Inflammatory macrophage (primary cell): ENCODE data around the gene SHROOM2.

Source experiments
- DNase-seq, 2 donors: peaks; one replicate each; pipeline ENCODE4 v3.0.0-alpha.2; 2020 to 2022

SHROOM2 gene

DNA sequence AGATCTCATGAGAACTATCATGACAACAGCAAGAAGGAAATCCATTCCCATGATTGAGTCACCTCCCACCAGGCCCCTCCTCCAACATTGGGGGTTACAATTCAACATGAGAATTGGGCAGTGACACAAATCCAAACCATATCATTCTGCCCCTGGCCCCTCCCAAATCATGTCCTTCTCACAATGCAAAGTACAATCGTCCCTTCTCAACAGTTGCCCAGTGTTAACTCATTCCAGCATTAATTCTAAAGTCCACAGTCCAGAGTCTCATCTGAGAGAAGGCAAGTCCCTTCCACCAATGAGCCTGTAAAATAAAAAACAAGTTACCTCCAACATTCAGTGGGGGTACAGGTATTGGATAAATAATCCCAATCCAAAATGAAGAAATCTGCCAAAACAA, 166.1 kb downstream of the SHROOM2 start:
- DNase-seq: no peak

- DNase-seq: no peak
Measured at GRCh38 chrX:9953396-9953795, 167.2 kb downstream of the SHROOM2 start.

- no peak for DNase-seq
Measured at GRCh38 chrX:9955506-9955905, 169.3 kb downstream of the SHROOM2 start.

- DNase-seq: no peak
Measured at GRCh38 chrX:9957743-9958142, 171.5 kb downstream of the SHROOM2 start.

GRCh38 chrX:9958183-9958582, 172.0 kb downstream of the SHROOM2 start:
- DNase-seq: no peak

DNA sequence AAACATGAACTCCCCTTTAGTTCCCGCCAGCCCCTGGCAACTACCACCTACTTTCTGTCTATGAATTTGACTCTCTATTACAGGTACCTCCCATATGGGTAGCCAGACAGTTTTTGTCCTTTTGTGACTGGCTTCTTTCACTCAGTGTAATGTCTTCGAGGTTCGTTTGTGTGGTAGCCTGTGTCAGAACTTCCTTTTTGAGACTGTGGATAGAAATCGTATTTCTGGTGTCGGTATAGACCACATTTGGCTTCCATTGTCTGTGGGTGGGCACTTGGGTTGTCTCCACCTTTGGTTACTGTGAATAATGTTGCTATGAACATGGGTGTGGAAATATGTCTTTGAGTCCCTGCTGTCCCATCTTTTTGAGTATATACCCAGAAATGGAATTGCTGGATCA, 175.5 kb downstream of the SHROOM2 start:
- no peak for DNase-seq

- no peak for DNase-seq
Measured at GRCh38 chrX:9966775-9967408, 180.7 kb downstream of the SHROOM2 start, which contains the start of gene CLDN34. CLDN34 (plus strand) TSS chrX:9967358; CDS start chrX:9967358, 0 bp downstream.

GRCh38 chrX:9977635-9978034, 191.4 kb downstream of the SHROOM2 start:
- no peak for DNase-seq

DNA sequence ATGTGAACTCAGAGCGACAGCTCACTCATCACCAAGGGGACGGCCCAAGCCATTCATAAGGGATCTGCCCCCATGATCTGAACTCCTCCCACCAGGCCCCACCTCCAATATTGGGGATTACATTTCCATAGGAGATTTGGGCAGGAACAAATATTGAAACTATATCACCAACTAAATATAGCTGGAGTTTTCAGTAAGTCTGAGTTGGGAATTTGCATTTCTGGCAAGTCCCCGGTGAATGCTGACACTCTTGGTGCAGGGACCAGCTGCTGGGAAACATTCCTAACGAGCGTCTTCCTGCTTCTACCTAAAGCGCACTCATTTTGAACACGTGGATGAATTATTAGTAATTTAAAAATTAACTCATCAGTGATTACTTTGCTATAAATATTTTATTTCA, 194.2 kb downstream of the SHROOM2 start:
- DNase-seq: no peak

DNA sequence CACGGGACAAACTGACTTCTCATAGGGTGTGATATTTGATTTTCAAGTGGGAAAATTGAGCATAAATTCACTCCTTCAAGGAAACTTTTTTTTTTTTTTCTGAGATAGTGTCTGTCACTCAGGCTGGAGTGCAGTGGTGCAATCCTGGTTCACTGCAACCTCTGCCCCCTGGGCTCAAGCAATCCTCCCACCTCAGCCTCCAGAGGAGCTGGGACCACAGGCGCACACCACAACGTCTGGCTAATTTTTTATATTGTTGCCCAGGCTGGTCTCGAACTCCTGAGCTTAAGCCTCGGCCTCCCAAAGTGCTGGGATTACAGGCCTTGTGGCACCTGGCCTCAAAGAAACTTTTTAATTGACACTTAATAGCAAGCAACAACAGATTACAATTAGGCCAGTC, 194.7 kb downstream of the SHROOM2 start:
- peak; percentile 15 to 47 for DNase-seq

DNA sequence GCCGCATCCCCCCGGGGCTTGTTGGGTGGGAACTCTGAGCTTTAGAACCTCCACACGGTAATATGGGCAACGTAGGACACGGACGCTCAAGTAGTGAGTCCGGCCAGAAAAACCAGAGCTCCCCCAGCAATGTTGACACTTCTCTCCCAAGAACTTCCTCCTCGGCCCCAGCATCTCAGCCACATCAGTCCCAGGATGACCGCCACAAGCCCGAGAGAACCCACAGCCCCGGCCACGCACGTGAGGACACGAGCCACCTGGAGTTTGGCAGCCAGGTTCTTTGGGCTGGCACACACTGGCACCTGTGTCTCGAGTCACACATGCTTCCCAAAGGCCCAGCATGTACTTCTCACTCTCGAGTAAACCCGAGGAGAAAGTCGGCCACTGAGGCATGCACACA, 197.2 kb downstream of the SHROOM2 start:
- DNase-seq: peak in 1 of 2 donors; percentile 45

DNA sequence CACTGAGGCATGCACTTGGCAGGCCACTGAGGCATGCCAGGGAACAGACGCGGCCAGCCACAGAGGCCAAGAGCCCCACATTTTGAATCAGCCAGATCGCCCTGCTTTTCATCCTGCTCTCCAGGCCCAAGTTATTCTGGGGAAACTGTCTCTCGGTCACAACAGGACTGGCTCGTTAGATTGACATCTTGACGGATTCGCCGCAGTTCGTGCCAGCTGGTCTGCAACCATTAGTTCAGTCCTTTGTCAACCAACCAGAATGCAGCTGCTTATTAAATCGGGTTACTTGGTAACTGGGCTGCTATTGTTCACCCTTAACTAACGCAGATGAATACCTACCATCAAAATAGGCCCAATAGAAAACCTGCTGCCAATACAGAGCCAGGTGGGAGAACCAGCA, 197.6 kb downstream of the SHROOM2 start:
- no peak for DNase-seq

- peak in 1 of 2 donors; percentile 18 for DNase-seq
Measured at GRCh38 chrX:9988762-9989161, 202.5 kb downstream of the SHROOM2 start.

DNA sequence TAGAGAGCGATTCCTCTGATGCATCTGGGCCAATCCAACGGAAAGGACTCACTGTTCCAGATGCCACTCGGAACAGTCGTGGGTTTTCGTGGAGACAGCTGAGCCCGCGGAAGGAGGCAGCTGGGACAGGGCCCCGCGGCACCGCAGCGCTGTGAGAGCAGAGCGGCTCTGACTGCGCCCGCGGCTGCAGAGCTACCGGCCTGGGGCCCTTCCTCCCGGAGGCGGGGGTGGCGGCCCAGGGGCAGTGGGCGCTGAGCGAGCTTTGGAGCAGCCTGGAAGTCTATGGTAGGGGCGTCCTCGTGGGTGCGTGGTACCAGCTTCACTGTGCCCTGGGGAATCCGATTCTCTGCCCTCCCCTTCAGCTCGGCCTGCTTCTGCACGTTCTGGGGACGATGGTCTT, 205.8 kb downstream of the SHROOM2 start:
- no peak for DNase-seq

- DNase-seq: no peak
Measured at GRCh38 chrX:9992724-9993123, 206.5 kb downstream of the SHROOM2 start.

- peak; percentile 54 to 67 for DNase-seq
Measured at GRCh38 chrX:9995855-9996339, 209.7 kb downstream of the SHROOM2 start.

DNA sequence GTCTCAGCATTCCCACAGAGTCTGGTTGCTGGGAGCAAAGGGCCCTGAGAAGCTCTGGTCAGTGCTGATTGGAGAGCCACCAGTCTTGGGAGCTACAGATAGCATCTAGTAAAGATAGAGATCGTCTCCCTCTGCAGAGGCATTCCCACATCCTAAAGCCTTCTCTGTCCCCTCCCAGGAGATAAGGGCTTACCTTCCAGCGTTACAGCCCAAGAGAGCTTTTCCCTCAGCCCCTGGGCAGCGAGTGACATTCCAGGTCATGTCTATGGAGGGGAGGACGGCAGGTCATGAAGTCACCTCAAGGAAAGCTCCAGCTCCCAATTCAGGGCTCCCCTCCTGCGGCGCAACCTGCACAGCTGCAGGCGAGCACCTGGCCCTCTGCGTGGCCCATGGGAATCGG, 210.8 kb downstream of the SHROOM2 start:
- no peak for DNase-seq

DNA sequence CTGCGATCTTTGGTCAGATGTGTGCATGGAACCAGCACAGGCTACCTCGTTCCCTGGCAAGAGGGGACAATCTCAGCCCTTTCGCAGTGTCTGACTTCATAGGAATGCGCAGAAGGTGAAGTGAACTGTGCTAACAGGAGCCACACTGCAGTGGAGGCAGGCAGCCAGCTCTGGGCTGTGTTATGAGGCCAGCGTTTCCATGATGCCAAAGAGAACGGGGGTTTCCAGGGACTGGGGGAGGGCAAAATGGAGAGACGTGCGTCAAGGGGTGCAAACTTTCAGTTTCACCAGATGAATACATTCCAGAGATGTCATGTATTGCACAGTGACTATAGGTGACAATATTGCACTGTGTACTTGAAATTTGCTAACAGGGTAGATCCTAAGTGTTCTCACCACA, 211.3 kb downstream of the SHROOM2 start:
- no peak for DNase-seq
